Activated CD8-positive, alpha-beta memory T cell treated with anti-CD3 and anti-CD28 coated beads, Interleukin-2, amount 50 U/mL, for 1 hour (primary cell): ENCODE data around the gene CD55.

Experiments
- DNase-seq: peaks from one replicate; pipeline ENCODE4 v3.0.0-alpha.2; 2020; ENCODE audit errors: extremely low read depth

CD55 gene

GRCh38 chr1:207321079-207321789, at the start of gene CD55:
TSS of gene CD55 (plus strand) at chr1:207321678. CDS start at chr1:207321766, 88 bp downstream.
- DNase-seq = peak; percentile 99

- DNase-seq = no peak
Observed at GRCh38 chr1:207274882-207275281, 46.6 kb upstream of the CD55 start.

GRCh38 chr1:207276465-207276864, 45.0 kb upstream of the CD55 start:
- no peak for DNase-seq

- no peak for DNase-seq
Observed at GRCh38 chr1:207277241-207277640, 44.2 kb upstream of the CD55 start.

GRCh38 chr1:207279652-207280051, 41.8 kb upstream of the CD55 start:
- no peak for DNase-seq

- DNase-seq = no peak
Observed at GRCh38 chr1:207280706-207281105, 40.8 kb upstream of the CD55 start.

- DNase-seq = no peak
Observed at GRCh38 chr1:207282058-207282457, 39.4 kb upstream of the CD55 start.

- no peak for DNase-seq
Observed at GRCh38 chr1:207282496-207283380, 38.7 kb upstream of the CD55 start.

GRCh38 chr1:207283421-207283820, 38.1 kb upstream of the CD55 start:
- DNase-seq = no peak

GRCh38 chr1:207284209-207284897, 37.1 kb upstream of the CD55 start:
- no peak for DNase-seq

GRCh38 chr1:207286786-207287468, 34.6 kb upstream of the CD55 start:
- DNase-seq = no peak

- DNase-seq = no peak
Observed at GRCh38 chr1:207288315-207288714, 33.2 kb upstream of the CD55 start.

- no peak for DNase-seq
Observed at GRCh38 chr1:207289756-207290155, 31.7 kb upstream of the CD55 start.

- no peak for DNase-seq
Observed at GRCh38 chr1:207291723-207292122, 29.8 kb upstream of the CD55 start.

- no peak for DNase-seq
Observed at GRCh38 chr1:207298186-207298585, 23.3 kb upstream of the CD55 start.

GRCh38 chr1:207298636-207299398, 22.7 kb upstream of the CD55 start:
- no peak for DNase-seq

- no peak for DNase-seq
Observed at GRCh38 chr1:207300970-207301369, 20.5 kb upstream of the CD55 start.

GRCh38 chr1:207302618-207303393, 18.7 kb upstream of the CD55 start:
- DNase-seq = no peak

GRCh38 chr1:207304710-207305488, 16.6 kb upstream of the CD55 start:
- no peak for DNase-seq

- no peak for DNase-seq
Observed at GRCh38 chr1:207305489-207305873, 16.0 kb upstream of the CD55 start.
